ENCODE results near the gene VDR.

Gene VDR

GRCh38 chr12:47838286-47838931 lies 66.4 kb downstream of the VDR start:
- TF ChIP-seq, protein P1, sequence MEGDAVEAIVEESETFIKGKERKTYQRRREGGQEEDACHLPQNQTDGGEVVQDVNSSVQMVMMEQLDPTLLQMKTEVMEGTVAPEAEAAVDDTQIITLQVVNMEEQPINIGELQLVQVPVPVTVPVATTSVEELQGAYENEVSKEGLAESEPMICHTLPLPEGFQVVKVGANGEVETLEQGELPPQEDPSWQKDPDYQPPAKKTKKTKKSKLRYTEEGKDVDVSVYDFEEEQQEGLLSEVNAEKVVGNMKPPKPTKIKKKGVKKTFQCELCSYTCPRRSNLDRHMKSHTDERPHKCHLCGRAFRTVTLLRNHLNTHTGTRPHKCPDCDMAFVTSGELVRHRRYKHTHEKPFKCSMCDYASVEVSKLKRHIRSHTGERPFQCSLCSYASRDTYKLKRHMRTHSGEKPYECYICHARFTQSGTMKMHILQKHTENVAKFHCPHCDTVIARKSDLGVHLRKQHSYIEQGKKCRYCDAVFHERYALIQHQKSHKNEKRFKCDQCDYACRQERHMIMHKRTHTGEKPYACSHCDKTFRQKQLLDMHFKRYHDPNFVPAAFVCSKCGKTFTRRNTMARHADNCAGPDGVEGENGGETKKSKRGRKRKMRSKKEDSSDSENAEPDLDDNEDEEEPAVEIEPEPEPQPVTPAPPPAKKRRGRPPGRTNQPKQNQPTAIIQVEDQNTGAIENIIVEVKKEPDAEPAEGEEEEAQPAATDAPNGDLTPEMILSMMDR (conservative IDR thresholded peaks at IDR 0.05; ENCODE audit: low read depth, low read length): peak; percentile 61
- no peak overlapping the region for H3K4me3 ChIP-seq (ENCODE audit: low read depth, low read length)
- peak; percentile 58 for DNase-seq (ENCODE audit: low read depth)

DNA sequence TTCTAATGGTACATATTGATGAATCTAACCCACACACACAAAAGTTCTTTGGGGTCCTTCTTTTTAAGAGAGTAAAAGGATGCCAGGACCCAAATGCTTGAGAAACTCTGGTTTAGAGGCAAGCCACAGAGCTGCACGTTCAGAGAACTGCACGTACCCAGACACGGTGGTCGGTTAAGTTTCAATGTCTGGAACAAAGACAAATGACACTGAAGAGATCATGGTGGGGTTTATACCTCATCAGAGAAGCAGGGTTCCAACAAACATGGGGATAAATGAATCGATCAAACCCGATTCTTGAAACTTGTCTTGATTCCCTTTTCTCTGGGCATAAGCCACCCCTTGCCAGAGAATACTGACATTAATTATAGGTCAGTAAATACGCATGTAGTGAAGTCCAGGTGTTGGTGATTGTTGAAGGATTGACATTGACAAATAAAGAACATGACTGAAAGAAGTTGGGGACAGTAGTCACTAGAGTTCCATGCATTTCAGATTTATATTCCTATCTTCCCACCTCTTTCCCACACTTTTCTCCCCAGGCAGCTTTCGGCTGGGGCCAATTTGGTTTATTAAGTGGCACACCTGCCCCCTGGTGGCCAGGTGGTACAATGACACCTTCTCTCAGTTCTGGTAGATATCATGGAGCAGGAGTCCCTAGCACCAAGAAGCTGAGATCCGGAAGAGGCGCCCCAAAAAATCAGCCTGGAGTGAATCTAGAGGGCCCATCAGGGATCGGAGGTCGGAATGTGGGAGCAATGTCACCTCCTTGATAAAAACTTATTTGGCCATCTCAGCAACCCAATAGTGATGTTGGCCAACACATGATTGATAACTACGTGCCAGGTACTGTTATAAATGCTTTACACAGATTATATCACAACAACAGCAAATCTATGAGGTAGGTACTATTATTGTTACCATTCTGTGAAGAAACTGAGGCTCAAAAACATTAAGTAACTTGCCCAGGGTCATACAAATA lies 67.3 kb downstream of the VDR start:
- H3K4me3 ChIP-seq (ENCODE audit: low read depth, low read length): no peak overlapping the region
- TF ChIP-seq, protein P1 (conservative IDR thresholded peaks at IDR 0.05; ENCODE audit: low read depth, low read length): peak; percentile 90
- DNase-seq (ENCODE audit: low read depth): peak; percentile 79

GRCh38 chr12:47835831-47836155 lies 69.0 kb downstream of the VDR start:
- TF ChIP-seq, protein P1 (conservative IDR thresholded peaks at IDR 0.05; ENCODE audit: low read depth, low read length): no peak
- no peak for DNase-seq (ENCODE audit: low read depth)
- H3K4me3 ChIP-seq (ENCODE audit: low read depth, low read length): no peak overlapping the region

DNA sequence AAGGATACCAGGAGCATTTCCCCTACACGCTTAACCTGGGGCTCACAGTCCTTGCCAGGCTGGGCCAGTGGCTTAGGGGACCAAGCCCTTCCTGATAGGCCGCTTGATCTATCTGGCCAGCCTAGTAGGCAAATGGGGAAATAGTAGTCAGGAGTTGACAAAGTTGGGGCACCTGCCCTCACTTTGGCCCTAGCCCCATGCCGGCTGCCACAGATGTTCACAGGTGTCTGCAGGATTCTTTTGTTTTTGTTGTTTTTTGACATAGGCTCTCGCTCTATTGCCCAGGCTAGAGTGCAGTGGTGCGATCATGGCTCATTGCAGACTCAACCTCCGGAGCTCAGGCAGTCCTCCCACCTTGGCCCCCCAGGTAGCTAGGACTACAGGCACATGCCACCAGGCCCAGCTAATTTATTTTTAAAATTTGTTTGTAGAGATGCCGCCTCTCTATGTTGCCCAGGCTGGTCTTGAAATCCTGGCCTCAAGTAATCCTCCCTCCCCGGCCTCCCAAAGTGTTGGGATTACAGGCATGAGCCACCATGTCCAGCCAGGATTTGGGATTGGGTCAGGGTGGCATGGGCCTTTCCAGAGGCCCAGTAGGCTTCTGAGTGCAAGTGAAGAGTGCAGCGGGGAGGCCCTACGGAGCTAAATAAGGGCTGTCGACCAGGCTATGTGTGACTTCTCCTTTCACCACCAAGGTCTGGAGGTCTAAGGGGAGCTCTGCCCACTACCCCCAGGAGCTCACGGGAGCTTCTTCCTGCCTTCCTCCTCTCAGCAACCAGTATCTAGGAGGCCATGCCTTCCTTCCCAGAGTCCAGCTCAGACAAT lies 69.6 kb downstream of the VDR start:
- H3K4me3 ChIP-seq (ENCODE audit: low read depth, low read length): no peak overlapping the region
- no peak for DNase-seq (ENCODE audit: low read depth)
- TF ChIP-seq, protein P1 (conservative IDR thresholded peaks at IDR 0.05; ENCODE audit: low read depth, low read length): no peak

- DNase-seq (ENCODE audit: low read depth): no peak
- TF ChIP-seq, protein P1 (conservative IDR thresholded peaks at IDR 0.05; ENCODE audit: low read depth, low read length): no peak
- no peak overlapping the region for H3K4me3 ChIP-seq (ENCODE audit: low read depth, low read length)
These were observed 70.4 kb downstream of the VDR start for GRCh38 chr12:47834199-47834903.

GRCh38 chr12:47833591-47834012 lies 71.2 kb downstream of the VDR start:
- H3K4me3 ChIP-seq (ENCODE audit: low read depth, low read length): no peak overlapping the region
- DNase-seq (ENCODE audit: low read depth): no peak
- TF ChIP-seq, protein P1 (conservative IDR thresholded peaks at IDR 0.05; ENCODE audit: low read depth, low read length): no peak
